Measurements from ENCODE around the gene POLR2C.

GRCh38 chr16:57508035-57508425, 45.6 kb downstream of the POLR2C start:
- no peak for TF ChIP-seq EZH2 (IDR thresholded peaks at IDR 0.05; ENCODE audit: insufficient read depth, low read length)
- no peak for TF ChIP-seq CTCF (IDR thresholded peaks at IDR 0.05; ENCODE audit: insufficient read depth, low read depth, low read length)
